BJ (cell line): Measurements from ENCODE around the gene SNX17. TPM values are rescaled to one million over a fixed set of nuclear protein-coding genes. Genes with fewer than 3 reads are reported as not detected.

Experiments
- CTCF ChIA-PET: fragments of 350-600 bp; formaldehyde crosslinking; extraction: SDS; loops from one replicate; lab custom pipeline; 2021; ENCODE audit warnings: antibody characterized with exemption, inconsistent platforms; lab: Yijun Ruan, JAX
- POLR2A ChIA-PET: fragments of 300-600 bp; sonication (Branson Sonifier 250); formaldehyde crosslinking; extraction: SDS; loops from one replicate; lab custom pipeline; 2021; ENCODE audit warnings: antibody characterized with exemption; lab: Charles Lee
- DNase-seq: peaks from one replicate; pipeline ENCODE4 v3.0.0-alpha.2; 2011; ENCODE audit warnings: low read depth
- H3K27me3 ChIP-seq: 2 replicates; pipeline ENCODE4 v1.6.0; 2011; ENCODE audit warnings: low read length; ENCODE audit not compliant: control insufficient read depth, insufficient read depth
- H3K36me3 ChIP-seq: 2 replicates; pipeline ENCODE4 v1.5.1; 2011; ENCODE audit warnings: low read length; ENCODE audit not compliant: control insufficient read depth, insufficient read depth
- H3K4me3 ChIP-seq: 2 replicates; pipeline ENCODE4 v1.5.1; 2011; ENCODE audit warnings: low read depth, mild to moderate bottlenecking, control low read depth, low read length
- polyA minus RNA-seq: library from RNA; depleted of rRNA, polyadenylated mRNA; stranded (reverse); fragments of >200 nt; gene quantifications from 2 replicates; pipeline ENCODE4 v1.2.3, GENCODE V29; 2011; rRNA and poly(A)+ RNA removed
- polyA plus RNA-seq: library from polyadenylated mRNA; depleted of rRNA; stranded (reverse); fragments of >200 nt; gene quantifications from 2 replicates; pipeline ENCODE4 v1.2.3, GENCODE V29; 2011; rRNA removed
- TF ChIP-seq, protein P1 (sequence below): IDR thresholded peaks from 2 replicates; pipeline ENCODE4 v1.5.1; 2011; ENCODE audit warnings: low read depth, mild to moderate bottlenecking, control low read depth, inconsistent platforms, low read length, moderate library complexity; ENCODE audit not compliant: insufficient read depth

Gene SNX17, protein sequence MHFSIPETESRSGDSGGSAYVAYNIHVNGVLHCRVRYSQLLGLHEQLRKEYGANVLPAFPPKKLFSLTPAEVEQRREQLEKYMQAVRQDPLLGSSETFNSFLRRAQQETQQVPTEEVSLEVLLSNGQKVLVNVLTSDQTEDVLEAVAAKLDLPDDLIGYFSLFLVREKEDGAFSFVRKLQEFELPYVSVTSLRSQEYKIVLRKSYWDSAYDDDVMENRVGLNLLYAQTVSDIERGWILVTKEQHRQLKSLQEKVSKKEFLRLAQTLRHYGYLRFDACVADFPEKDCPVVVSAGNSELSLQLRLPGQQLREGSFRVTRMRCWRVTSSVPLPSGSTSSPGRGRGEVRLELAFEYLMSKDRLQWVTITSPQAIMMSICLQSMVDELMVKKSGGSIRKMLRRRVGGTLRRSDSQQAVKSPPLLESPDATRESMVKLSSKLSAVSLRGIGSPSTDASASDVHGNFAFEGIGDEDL
- polyA plus RNA-seq (134 and 154 TPM in 2 replicates), polyA minus RNA-seq (74.5 and 91.4 TPM in 2 replicates)

DNA sequence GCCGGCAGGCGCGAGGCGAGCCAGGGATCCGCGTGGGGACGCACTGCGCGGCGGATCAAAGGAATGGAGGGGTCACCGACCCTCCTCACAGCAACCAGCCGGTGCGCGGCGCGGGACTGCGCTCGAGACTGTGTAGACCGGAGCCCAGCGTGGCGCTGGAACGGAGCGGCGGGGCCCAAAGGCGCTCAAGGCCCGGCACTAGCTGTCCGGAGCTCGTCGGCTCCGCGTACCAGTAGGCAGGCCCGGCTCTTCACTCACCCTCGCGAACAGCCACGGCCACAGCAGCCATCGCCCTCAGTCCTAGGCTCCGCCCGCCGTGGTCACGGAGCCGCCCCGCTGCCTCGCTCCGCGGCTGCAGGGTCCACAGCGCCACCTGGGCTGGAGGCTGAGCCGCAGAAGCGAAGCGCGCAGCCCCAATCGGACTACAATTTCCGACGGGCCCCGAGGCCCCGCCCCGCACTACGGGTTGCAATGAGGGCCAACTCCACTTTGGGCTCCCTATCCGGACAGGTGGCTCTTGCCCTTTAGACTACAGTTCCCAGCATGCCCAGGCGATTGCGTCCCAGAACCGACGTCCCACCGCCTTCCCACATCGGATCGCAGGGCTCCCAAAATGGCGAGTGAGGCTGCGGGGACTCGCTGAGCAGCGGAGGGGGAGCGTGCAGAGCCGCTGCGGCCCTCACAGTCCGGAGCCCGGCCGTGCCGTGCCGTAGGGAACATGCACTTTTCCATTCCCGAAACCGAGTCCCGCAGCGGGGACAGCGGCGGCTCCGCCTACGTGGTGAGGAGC is at the start of gene SNX17, which contains the start of gene EIF2B4:
Gene SNX17 (plus strand): TSS at position 591 of the 790 bp plus-strand sequence. CDS start 128 bp downstream, at position 719.
Gene EIF2B4 (minus strand): TSS at position 313 of the 790 bp plus-strand sequence. CDS start 24 bp downstream, at position 289.
- ChIA-PET CTCF (interaction anchor here (0.7 to 1.6 kb wide), 13 partner anchors 9 to 313 kb away, joined by 3 to 8 read pairs (median 4); partner anchors contain the start of gene GTF3C2), POLR2A (interaction anchor here (0.6 to 1.2 kb wide), 3 partner anchors 10 to 258 kb away, joined by 3 to 4 read pairs (median 3); partner anchors contain the start of genes CCDC121, GPN1, GTF3C2 and ZNF513)
- peak; percentile 97 for DNase-seq
- H3K27me3 ChIP-seq: no peaks in the 10 kb centered on the region
- TF ChIP-seq, protein P1, sequence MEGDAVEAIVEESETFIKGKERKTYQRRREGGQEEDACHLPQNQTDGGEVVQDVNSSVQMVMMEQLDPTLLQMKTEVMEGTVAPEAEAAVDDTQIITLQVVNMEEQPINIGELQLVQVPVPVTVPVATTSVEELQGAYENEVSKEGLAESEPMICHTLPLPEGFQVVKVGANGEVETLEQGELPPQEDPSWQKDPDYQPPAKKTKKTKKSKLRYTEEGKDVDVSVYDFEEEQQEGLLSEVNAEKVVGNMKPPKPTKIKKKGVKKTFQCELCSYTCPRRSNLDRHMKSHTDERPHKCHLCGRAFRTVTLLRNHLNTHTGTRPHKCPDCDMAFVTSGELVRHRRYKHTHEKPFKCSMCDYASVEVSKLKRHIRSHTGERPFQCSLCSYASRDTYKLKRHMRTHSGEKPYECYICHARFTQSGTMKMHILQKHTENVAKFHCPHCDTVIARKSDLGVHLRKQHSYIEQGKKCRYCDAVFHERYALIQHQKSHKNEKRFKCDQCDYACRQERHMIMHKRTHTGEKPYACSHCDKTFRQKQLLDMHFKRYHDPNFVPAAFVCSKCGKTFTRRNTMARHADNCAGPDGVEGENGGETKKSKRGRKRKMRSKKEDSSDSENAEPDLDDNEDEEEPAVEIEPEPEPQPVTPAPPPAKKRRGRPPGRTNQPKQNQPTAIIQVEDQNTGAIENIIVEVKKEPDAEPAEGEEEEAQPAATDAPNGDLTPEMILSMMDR: peak; percentile 86
- H3K36me3 ChIP-seq: peaks cover 25% of the 10 kb centered on the region
- peak within 1 kb of the TSS; percentile 93 for H3K4me3 ChIP-seq

DNA sequence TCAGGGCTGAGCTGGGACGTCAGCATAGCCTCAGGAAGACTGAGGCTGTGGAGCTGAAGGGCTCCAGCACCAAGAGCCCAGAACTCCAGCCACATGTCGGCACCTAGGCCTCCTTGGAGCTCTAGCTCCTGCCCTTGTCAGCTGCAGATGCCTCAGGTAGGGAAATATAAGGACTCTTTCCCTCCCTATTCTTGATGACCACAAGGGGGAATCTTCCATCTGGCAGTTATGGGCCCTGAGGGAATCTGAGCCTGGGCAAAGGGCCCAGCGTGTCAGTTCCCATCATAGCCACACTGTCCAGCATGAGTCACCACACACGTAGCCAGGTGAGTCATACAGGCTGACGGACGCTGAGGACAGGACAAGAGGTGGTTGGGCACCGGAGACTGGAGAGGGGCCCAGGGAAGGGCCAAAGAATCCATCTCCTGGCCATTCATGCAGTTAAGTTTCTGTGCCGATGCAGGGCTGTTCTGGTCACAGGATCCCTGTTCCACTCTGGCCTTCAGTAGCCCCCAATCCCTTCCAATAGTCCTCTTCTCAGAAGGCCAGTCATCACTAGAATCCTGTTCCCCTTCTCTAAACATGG is 49.4 kb upstream of the SNX17 start:
- peak; percentile 95 for DNase-seq
- TF ChIP-seq, protein P1: peak; percentile 79
- POLR2A ChIA-PET: no interaction called here
- Histone ChIP-seq H3K36me3 (peaks cover 6% of the 10 kb centered on the region), H3K4me3 (no peak overlapping the region), H3K27me3 (no peaks in the 10 kb centered on the region)
- CTCF ChIA-PET: interaction anchor here (0.7 to 6.1 kb wide), 5 partner anchors 9 to 129 kb away, joined by 3 to 34 read pairs (median 4); partner anchors contain the start of gene EIF2B4

DNA sequence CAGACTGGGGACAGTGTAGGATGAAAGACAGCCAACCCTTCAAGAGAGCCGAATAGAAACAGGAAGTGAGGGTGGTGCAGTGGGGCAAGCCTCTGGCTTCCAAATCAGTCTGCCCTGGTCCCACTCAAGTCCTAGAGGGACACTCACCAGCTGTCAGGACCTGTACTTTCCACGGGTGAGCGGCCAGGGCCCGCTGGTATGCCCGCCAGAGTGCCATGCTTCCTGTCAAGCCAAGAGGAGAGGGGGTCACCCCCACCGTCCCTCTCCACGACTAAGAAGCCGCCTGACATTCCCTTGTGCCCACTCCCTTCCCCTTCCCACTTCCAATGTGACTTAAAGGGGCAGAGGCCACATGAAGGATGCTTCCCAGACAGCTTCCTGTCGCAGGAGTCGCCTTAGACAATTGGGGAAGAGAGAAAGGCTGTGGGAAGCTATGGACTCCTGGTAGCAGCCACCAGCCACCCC is 48.1 kb upstream of the SNX17 start:
- TF ChIP-seq, protein P1: no peak
- Histone ChIP-seq H3K36me3 (peaks cover 5% of the 10 kb centered on the region), H3K27me3 (no peaks in the 10 kb centered on the region), H3K4me3 (peak overlapping the region; percentile 67)
- POLR2A ChIA-PET: no interaction called here
- no peak for DNase-seq
- CTCF ChIA-PET: interaction anchor here (0.5 to 6.1 kb wide), 4 partner anchors 19 to 58 kb away, joined by 3 to 34 read pairs (median 4); partner anchors contain the start of gene ZNF513

DNA sequence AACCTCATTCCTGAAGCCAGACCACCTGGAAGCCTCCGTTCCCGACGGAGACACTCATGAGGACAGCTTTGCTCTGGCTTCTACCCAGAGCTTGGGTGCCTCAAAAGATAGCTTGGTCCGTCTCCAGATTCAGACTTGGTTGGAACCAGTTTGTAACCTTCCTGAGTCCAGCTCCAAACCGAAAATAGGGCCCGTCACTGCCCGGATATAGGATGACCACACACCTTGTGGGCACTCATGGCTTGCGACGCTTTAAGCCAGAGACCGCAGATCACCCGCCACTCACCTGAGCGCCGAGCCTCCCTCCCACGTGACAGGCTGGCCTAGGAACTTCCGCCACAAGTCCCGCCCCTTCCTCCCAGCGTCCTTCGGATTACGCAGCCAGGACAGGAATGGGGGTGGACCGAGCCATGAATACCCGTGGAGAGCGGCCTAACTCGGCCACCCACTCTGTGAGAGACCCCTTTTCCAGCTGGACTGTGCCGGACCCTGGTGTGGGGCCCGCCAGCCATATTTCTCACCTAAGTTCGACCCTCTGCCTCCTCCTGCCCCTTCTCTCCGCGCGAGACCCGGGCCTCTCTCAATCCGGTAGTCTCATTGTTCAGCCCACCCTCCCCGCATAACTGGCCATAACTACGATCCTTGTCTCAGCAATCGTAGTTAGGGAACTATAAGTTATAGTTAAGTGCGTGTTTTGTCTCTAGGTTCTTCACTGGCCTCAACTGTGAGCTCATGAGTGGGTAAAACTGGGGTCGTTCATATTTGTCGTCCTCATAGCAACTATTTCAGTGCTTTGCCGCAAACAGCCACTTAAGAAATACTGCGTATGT is 47.4 kb upstream of the SNX17 start, which contains the start of gene MPV17:
Gene MPV17 (minus strand): TSS at position 332 of the 830 bp plus-strand sequence. CDS start 580 bp downstream, outside the sequence.
- POLR2A ChIA-PET: no interaction called here
- TF ChIP-seq, protein P1: no peak
- DNase-seq: peak; percentile 47
- Histone ChIP-seq H3K4me3 (peak within 1 kb of the TSS; percentile 67), H3K36me3 (peaks cover 6% of the 10 kb centered on the region), H3K27me3 (no peaks in the 10 kb centered on the region)
- CTCF ChIA-PET: interaction anchor here (1.1 to 6.1 kb wide), 2 partner anchors 19 to 48 kb away, joined by 5 to 34 read pairs; no protein-coding TSS in a partner anchor
